ENCODE results near the gene RARA.
"Not testable (repeated sequence)": the region's sequence is repeated elsewhere in the genome, so short reads cannot be mapped to it uniquely, and the experiment has no call there.

DNA sequence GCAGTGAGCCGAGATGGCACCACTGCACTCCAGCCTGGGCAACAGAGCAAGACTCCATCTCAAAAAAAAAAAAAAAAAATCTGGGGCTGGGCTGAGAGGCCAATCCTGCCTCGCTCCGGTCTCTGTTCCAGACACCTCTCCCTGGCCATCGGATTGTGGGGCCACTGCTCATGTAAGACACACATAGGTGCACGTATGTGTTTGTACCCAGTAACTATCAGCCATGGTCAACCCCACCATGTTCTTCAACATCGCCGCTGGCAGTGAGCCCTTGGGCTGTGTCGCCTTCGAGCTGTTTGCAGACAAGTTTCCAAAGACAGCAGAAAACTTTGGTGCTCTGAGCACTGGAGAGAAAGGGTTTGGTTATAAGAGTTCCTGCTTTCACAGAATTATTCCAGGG lies 58.7 kb downstream of the RARA start:
- TF ChIP-seq, protein P1, sequence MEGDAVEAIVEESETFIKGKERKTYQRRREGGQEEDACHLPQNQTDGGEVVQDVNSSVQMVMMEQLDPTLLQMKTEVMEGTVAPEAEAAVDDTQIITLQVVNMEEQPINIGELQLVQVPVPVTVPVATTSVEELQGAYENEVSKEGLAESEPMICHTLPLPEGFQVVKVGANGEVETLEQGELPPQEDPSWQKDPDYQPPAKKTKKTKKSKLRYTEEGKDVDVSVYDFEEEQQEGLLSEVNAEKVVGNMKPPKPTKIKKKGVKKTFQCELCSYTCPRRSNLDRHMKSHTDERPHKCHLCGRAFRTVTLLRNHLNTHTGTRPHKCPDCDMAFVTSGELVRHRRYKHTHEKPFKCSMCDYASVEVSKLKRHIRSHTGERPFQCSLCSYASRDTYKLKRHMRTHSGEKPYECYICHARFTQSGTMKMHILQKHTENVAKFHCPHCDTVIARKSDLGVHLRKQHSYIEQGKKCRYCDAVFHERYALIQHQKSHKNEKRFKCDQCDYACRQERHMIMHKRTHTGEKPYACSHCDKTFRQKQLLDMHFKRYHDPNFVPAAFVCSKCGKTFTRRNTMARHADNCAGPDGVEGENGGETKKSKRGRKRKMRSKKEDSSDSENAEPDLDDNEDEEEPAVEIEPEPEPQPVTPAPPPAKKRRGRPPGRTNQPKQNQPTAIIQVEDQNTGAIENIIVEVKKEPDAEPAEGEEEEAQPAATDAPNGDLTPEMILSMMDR (IDR thresholded peaks at IDR 0.05), result not testable (repeated sequence)
- TF ChIP-seq EP300 (IDR thresholded peaks at IDR 0.05); POLR2A (IDR thresholded peaks at IDR 0.05; ENCODE audit: low read depth): not testable (repeated sequence)
